GM13977 (cell line): Measurements from ENCODE around the gene UBN1.

ENCODE experiments used
- DNase-seq: peaks from one replicate; pipeline ENCODE4 v3.0.0; 2012; ENCODE audit warnings: low spot score
- in situ Hi-C: fragments of 300-500 bp; cut with MboI; formaldehyde crosslinking; loops from one replicate; pipeline ENCODE4 v1.12.0; 2022; ENCODE audit warnings: low sequenced_read_pairs, low pct_unique_long_range_greater_than_20kb, mixed read lengths, inconsistent platforms; ENCODE audit not compliant: unreplicated experiment
- TF ChIP-seq, protein P1 (sequence below): IDR thresholded peaks from 2 replicates; pipeline ENCODE4 v1.5.1; 2012; ENCODE audit warnings: mild to moderate bottlenecking, control low read depth; ENCODE audit not compliant: insufficient read depth; ENCODE audit errors: extremely low read depth, missing control alignments

The UBN1 gene

DNA sequence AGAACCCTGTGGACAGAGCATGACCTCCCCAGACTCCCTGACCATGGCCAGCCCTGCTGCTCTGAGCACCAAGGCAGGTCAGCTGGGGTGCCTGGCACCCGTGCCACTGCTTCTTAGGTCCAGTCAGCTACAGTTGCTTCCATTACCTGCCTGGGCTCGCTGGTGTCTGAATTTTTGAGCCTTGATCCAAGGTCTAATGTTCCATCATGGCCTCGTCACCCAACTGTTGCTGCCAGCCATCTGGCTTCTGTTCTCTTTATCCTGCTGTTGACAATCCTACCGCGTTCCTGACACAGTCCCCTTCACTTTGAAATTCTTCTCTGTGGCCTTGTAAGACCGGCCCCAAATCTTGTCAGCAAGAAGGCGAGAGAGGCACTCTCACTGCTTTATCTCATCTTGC, 16.9 kb upstream of the UBN1 start:
- in situ Hi-C loops = no loop called here
- no peak for DNase-seq
- TF ChIP-seq, protein P1, sequence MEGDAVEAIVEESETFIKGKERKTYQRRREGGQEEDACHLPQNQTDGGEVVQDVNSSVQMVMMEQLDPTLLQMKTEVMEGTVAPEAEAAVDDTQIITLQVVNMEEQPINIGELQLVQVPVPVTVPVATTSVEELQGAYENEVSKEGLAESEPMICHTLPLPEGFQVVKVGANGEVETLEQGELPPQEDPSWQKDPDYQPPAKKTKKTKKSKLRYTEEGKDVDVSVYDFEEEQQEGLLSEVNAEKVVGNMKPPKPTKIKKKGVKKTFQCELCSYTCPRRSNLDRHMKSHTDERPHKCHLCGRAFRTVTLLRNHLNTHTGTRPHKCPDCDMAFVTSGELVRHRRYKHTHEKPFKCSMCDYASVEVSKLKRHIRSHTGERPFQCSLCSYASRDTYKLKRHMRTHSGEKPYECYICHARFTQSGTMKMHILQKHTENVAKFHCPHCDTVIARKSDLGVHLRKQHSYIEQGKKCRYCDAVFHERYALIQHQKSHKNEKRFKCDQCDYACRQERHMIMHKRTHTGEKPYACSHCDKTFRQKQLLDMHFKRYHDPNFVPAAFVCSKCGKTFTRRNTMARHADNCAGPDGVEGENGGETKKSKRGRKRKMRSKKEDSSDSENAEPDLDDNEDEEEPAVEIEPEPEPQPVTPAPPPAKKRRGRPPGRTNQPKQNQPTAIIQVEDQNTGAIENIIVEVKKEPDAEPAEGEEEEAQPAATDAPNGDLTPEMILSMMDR = no peak

GRCh38 chr16:4831616-4832015, 15.7 kb upstream of the UBN1 start:
- in situ Hi-C loops = no loop called here
- DNase-seq = no peak
- TF ChIP-seq, protein P1 = no peak

- no peak for DNase-seq
- in situ Hi-C loops = no loop called here
- TF ChIP-seq, protein P1 = no peak
These were observed 14.5 kb upstream of the UBN1 start for GRCh38 chr16:4832698-4833343.

- TF ChIP-seq, protein P1 = no peak
- in situ Hi-C loops = no loop called here
- no peak for DNase-seq
These were observed 13.7 kb upstream of the UBN1 start for GRCh38 chr16:4833584-4833983.

GRCh38 chr16:4836727-4837126, 10.6 kb upstream of the UBN1 start:
- TF ChIP-seq, protein P1 = no peak
- in situ Hi-C loops = no loop called here

GRCh38 chr16:4837733-4838501, 9.4 kb upstream of the UBN1 start:
- in situ Hi-C loops = no loop called here
- TF ChIP-seq, protein P1 = no peak
- no peak for DNase-seq

More at GRCh38 chr16:4836727-4837126, 10.6 kb upstream of the UBN1 start:
- no peak for DNase-seq
